CD14-positive monocyte (primary cell): ENCODE results near the gene CCDC170. TPM values are rescaled to one million over a fixed set of nuclear protein-coding genes. Genes with fewer than 3 reads are reported as not detected.

Experiments used
- DNase-seq, 3 donors: peaks; one replicate each; pipeline ENCODE4 v3.0.0-alpha.2; 2011 to 2022
- H2AFZ ChIP-seq: 2 replicates; pipeline ENCODE4 v1.6.0; 2012; ENCODE audit warnings: mild to moderate bottlenecking, low read depth, low read length, inconsistent platforms; ENCODE audit not compliant: insufficient read depth, poor library complexity, severe bottlenecking
- H3K27ac ChIP-seq, 2 donors: 1 replicate in 1 of 2; 2 replicates in 1 of 2; pipeline ENCODE4 v1.5.1; 2012 to 2013; ENCODE audit warnings: low read length in 2 of 2, control low read depth in 1 of 2, inconsistent platforms in 1 of 2, low read depth in 1 of 2, mild to moderate bottlenecking in 1 of 2
- H3K27me3 ChIP-seq, 2 donors: one replicate each; pipeline versions ENCODE4 v1.6.0 to v1.6.1; 2011 to 2013; ENCODE audit warnings: low read length in 2 of 2; ENCODE audit not compliant: control insufficient read depth in 2 of 2, insufficient read depth in 2 of 2
- H3K36me3 ChIP-seq, 2 donors: replicated peaks in 1 of 2; 1 replicate in 1 of 2; 2 replicates in 1 of 2; pipeline versions ENCODE4 v1.5.1 to v1.6.1; 2012 to 2013; ENCODE audit warnings: low read length in 2 of 2, control low read depth in 1 of 2, inconsistent platforms in 1 of 2, mild to moderate bottlenecking in 1 of 2; ENCODE audit not compliant: insufficient read depth in 2 of 2, control insufficient read depth in 1 of 2
- H3K4me1 ChIP-seq, 2 donors: 1 replicate in 1 of 2; 2 replicates in 1 of 2; pipeline versions ENCODE4 v1.5.1 to v1.6.1; 2012 to 2013; ENCODE audit warnings: low read length in 2 of 2, control low read depth in 1 of 2, inconsistent platforms in 1 of 2, mild to moderate bottlenecking in 1 of 2, moderate library complexity in 1 of 2; ENCODE audit not compliant: insufficient read depth in 2 of 2, control insufficient read depth in 1 of 2
- H3K4me2 ChIP-seq: replicated peaks from 2 replicates; pipeline ENCODE3; 2012; ENCODE audit warnings: low read length, moderate library complexity, mild to moderate bottlenecking; ENCODE audit not compliant: poor library complexity, severe bottlenecking; ENCODE audit errors: extremely low read depth
- H3K4me3 ChIP-seq, 3 experiments: fragments of 200-600 bp in 1 of 3; sonication (generic) in 1 of 3; replicated peaks in 1 of 3; 1 replicate in 2 of 3; 2 replicates in 1 of 3; pipeline ENCODE4 v1.5.1; 2011 to 2013; ENCODE audit warnings: low read length in 3 of 3, mild to moderate bottlenecking in 3 of 3, control low read depth in 2 of 3, low read depth in 2 of 3, inconsistent platforms in 1 of 3, moderate library complexity in 1 of 3
- H3K79me2 ChIP-seq: 2 replicates; pipeline ENCODE4 v1.6.0; 2012; ENCODE audit warnings: mild to moderate bottlenecking, control low read depth, inconsistent platforms, low read length, moderate library complexity; ENCODE audit not compliant: insufficient read depth
- H3K9ac ChIP-seq: 2 replicates; pipeline ENCODE4 v1.6.0; 2017; ENCODE audit warnings: low read length, mild to moderate bottlenecking; ENCODE audit not compliant: insufficient read depth, poor library complexity, severe bottlenecking
- H3K9me3 ChIP-seq, 2 donors: replicated peaks in 1 of 2; 1 replicate in 1 of 2; 2 replicates in 1 of 2; pipeline versions ENCODE4 v1.5.1 to v1.6.1; 2012 to 2013; ENCODE audit warnings: low read length in 2 of 2, control low read depth in 1 of 2; ENCODE audit not compliant: control insufficient read depth in 1 of 2, insufficient read depth in 1 of 2
- H4K20me1 ChIP-seq: 2 replicates; pipeline ENCODE4 v1.6.0; 2012; ENCODE audit warnings: mild to moderate bottlenecking, low read length, control low read depth, moderate library complexity; ENCODE audit not compliant: insufficient read depth
- H3K27ac Mint-ChIP-seq, 7 donors: one replicate each; pipeline ENCODE4 v1.8.0; 2020; ENCODE audit warnings: mild to moderate bottlenecking in 7 of 7, mixed read lengths in 7 of 7, moderate library complexity in 6 of 7, inconsistent platforms in 2 of 7
- H3K27me3 Mint-ChIP-seq, 3 donors: one replicate each; pipeline ENCODE4 v1.8.0; 2021 to 2022; ENCODE audit warnings: low read depth in 3 of 3, mild to moderate bottlenecking in 3 of 3, mixed read lengths in 3 of 3, moderate library complexity in 3 of 3, inconsistent platforms in 1 of 3
- H3K36me3 Mint-ChIP-seq, 2 donors: one replicate each; pipeline ENCODE4 v1.8.0; 2020; ENCODE audit warnings: mixed read lengths in 2 of 2, inconsistent platforms in 1 of 2, mild to moderate bottlenecking in 1 of 2
- H3K4me1 Mint-ChIP-seq: one replicate; pipeline ENCODE4 v1.8.0; 2020; ENCODE audit warnings: mild to moderate bottlenecking, mixed read lengths
- H3K4me3 Mint-ChIP-seq, 2 donors: one replicate each; pipeline ENCODE4 v1.8.0; 2020; ENCODE audit warnings: mild to moderate bottlenecking in 2 of 2, mixed read lengths in 2 of 2, moderate library complexity in 1 of 2
- H3K9me3 Mint-ChIP-seq, 7 donors: one replicate each; pipeline ENCODE4 v1.8.0; 2020 to 2022; ENCODE audit warnings: mixed read lengths in 7 of 7, mild to moderate bottlenecking in 6 of 7, moderate library complexity in 6 of 7, inconsistent platforms in 2 of 7
- WGBS: methylation state at CpG from one replicate; pipeline ENCODE4 v1.1.5; 2013; ENCODE audit warnings: missing lambda C conversion rate; ENCODE audit not compliant: insufficient coverage; 5-methylcytosine and 5-hydroxymethylcytosine counted together
- intact Hi-C, 2 donors: fragments of 100-400 bp; cut with micrococcal nuclease; formaldehyde crosslinking; loops; one replicate each; pipeline versions ENCODE4 v1.15.0 to v1.15.1; 2023
- polyA plus RNA-seq, 3 donors: library from polyadenylated mRNA; depleted of rRNA in 1 of 3; unstranded in 2 of 3; stranded (reverse) in 1 of 3; fragments of 300-500 nt in 2 of 3; fragments of >200 nt in 1 of 3; fragmentation: Illumina TruSeq in 2 of 3; gene quantifications; 1 replicate in 2 of 3; 2 replicates in 1 of 3; pipeline ENCODE4 v1.2.3, GENCODE V29; 2012 to 2021
- TF ChIP-seq, protein P1 (sequence below): fragments of 200-600 bp; IDR thresholded peaks from one replicate; pipeline ENCODE4 v1.8.0; 2022; ENCODE audit warnings: antibody characterized with exemption, mild to moderate bottlenecking

The CCDC170 gene
- polyA plus RNA-seq, 3 donors = 4.2 to 7.0 (median 6.3) TPM

GRCh38 chr6:151501511-151502136, 7.8 kb downstream of the CCDC170 start:
- TF ChIP-seq, protein P1, sequence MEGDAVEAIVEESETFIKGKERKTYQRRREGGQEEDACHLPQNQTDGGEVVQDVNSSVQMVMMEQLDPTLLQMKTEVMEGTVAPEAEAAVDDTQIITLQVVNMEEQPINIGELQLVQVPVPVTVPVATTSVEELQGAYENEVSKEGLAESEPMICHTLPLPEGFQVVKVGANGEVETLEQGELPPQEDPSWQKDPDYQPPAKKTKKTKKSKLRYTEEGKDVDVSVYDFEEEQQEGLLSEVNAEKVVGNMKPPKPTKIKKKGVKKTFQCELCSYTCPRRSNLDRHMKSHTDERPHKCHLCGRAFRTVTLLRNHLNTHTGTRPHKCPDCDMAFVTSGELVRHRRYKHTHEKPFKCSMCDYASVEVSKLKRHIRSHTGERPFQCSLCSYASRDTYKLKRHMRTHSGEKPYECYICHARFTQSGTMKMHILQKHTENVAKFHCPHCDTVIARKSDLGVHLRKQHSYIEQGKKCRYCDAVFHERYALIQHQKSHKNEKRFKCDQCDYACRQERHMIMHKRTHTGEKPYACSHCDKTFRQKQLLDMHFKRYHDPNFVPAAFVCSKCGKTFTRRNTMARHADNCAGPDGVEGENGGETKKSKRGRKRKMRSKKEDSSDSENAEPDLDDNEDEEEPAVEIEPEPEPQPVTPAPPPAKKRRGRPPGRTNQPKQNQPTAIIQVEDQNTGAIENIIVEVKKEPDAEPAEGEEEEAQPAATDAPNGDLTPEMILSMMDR = no peak

DNA sequence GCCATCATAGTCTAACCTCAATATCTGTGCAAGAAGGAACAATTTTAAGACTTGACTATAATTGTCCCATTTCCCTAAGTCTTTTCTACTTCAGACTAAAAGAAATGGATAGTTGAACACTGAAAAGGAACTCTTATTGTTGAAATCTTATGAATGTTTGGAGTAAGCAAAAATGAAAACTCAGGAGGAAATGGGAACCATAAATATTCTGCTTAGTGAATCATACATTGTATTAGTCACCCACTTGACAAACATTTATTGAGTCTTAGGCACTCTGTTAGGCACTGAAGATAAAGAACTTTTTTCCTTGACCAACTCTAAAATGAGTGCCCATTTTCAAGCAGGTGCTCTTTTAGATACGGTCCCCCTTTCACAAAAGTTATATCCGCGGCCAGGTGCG, 8.7 kb downstream of the CCDC170 start:
- Histone ChIP-seq H3K9me3 (no peaks in the 10 kb centered on the region), H3K4me1 (peaks cover 48 to 70% of the 10 kb centered on the region in 2 donors), H4K20me1 (no peaks in the 10 kb centered on the region), H3K27ac (peak overlapping the region; percentile 73 to 79), H3K36me3 (no peaks in the 10 kb centered on the region), H3K27me3 (no peaks in the 10 kb centered on the region), H3K4me2 (peak overlapping the region; percentile 45), H2AFZ (no peak overlapping the region), H3K9ac (no peak overlapping the region), H3K79me2 (peaks cover 6% of the 10 kb centered on the region), H3K4me3 (peak overlapping the region in 1 of 3 experiments; percentile 25)
- no CpG with 5 or more reads among the region's 4 CpGs for WGBS
- peaks cover 0 to 3% (median 0%) of the 10 kb centered on the region in 7 donors for H3K9me3 Mint-ChIP-seq
- peaks cover 0 to 8% of the 10 kb centered on the region in 2 donors for H3K36me3 Mint-ChIP-seq
- peak overlapping the region; percentile 81 to 97 (median 92) for H3K27ac Mint-ChIP-seq
- peak overlapping the region in 1 of 2 donors; percentile 26 for H3K4me3 Mint-ChIP-seq
- TF ChIP-seq, protein P1 = no peak
- peaks cover 0 to 1% (median 0%) of the 10 kb centered on the region in 3 donors for H3K27me3 Mint-ChIP-seq
- DNase-seq = peak; percentile 40 to 86 (median 73)
- intact Hi-C loops = no loop called here
- H3K4me1 Mint-ChIP-seq = peaks cover 58% of the 10 kb centered on the region

More at GRCh38 chr6:151501511-151502136, 7.8 kb downstream of the CCDC170 start:
- no peaks in the 10 kb centered on the region for H3K27me3 ChIP-seq
- Mint-ChIP-seq H3K27me3 (peaks cover 0 to 1% (median 0%) of the 10 kb centered on the region in 3 donors), H3K4me3 (no peak overlapping the region), H3K27ac (peak overlapping the region; percentile 72 to 92 (median 81)), H3K4me1 (peaks cover 62% of the 10 kb centered on the region), H3K9me3 (peaks cover 0 to 3% (median 0%) of the 10 kb centered on the region in 7 donors), H3K36me3 (peaks cover 0 to 8% of the 10 kb centered on the region in 2 donors)
- H3K9ac ChIP-seq = no peak overlapping the region
- H2AFZ ChIP-seq = no peak overlapping the region
- peaks cover 56 to 75% of the 10 kb centered on the region in 2 donors for H3K4me1 ChIP-seq
- H3K4me3 ChIP-seq = peak overlapping the region in 1 of 3 experiments; percentile 25
- H3K27ac ChIP-seq = peak overlapping the region; percentile 73 to 80
- no peaks in the 10 kb centered on the region for H3K9me3 ChIP-seq
- no peak for DNase-seq
- no peaks in the 10 kb centered on the region for H3K36me3 ChIP-seq
- WGBS = no CpG with 5 or more reads among the region's 1 CpG
- peaks cover 6% of the 10 kb centered on the region for H3K79me2 ChIP-seq
- H3K4me2 ChIP-seq = peak overlapping the region; percentile 45
- H4K20me1 ChIP-seq = no peaks in the 10 kb centered on the region
- intact Hi-C loops = no loop called here
